Smooth muscle cell (in vitro differentiated cells): ENCODE data around the gene TNNT2. TPM values are rescaled to one million over a fixed set of nuclear protein-coding genes. Genes with fewer than 3 reads are reported as not detected.

Experiments used
- DNase-seq: peaks from one replicate; lab custom pipeline; 2025; ENCODE audit not compliant: unreplicated experiment; lab: John Stamatoyannopoulos, UW
- H2AFZ ChIP-seq: fragments of 200-600 bp; sonication (generic); 2 replicates; pipeline ENCODE4 v1.6.0; 2016; ENCODE audit warnings: antibody characterized with exemption, low read depth, mild to moderate bottlenecking
- H3F3A ChIP-seq: fragments of 200-600 bp; sonication (generic); 2 replicates; pipeline ENCODE4 v1.6.0; 2017; ENCODE audit warnings: antibody characterized with exemption, low read depth
- H3K27ac ChIP-seq: fragments of 200-600 bp; sonication (generic); 2 replicates; pipeline ENCODE4 v1.5.1; 2016; ENCODE audit warnings: low read depth, mild to moderate bottlenecking
- H3K27me3 ChIP-seq: fragments of 200-600 bp; sonication (generic); 2 replicates; pipeline ENCODE4 v1.6.1; 2016; ENCODE audit warnings: low read depth, mild to moderate bottlenecking
- H3K36me3 ChIP-seq: fragments of 200-600 bp; sonication (generic); 2 replicates; pipeline ENCODE4 v1.5.1; 2016; ENCODE audit warnings: low read depth
- H3K4me1 ChIP-seq: fragments of 200-600 bp; sonication (generic); 2 replicates; pipeline ENCODE4 v1.5.1; 2016; ENCODE audit warnings: low read depth
- H3K4me2 ChIP-seq: fragments of 200-600 bp; sonication (generic); 2 replicates; pipeline ENCODE4 v1.6.0; 2016; ENCODE audit warnings: mild to moderate bottlenecking
- H3K4me3 ChIP-seq: fragments of 200-600 bp; sonication (generic); 2 replicates; pipeline ENCODE4 v1.5.1; 2016; ENCODE audit warnings: mild to moderate bottlenecking
- H3K79me2 ChIP-seq: fragments of 200-600 bp; sonication (generic); 2 replicates; pipeline ENCODE4 v1.6.0; 2016; ENCODE audit warnings: low read depth, mild to moderate bottlenecking
- H3K9ac ChIP-seq: fragments of 200-600 bp; sonication (generic); 2 replicates; pipeline ENCODE4 v1.6.0; 2016; ENCODE audit warnings: low read depth
- H3K9me3 ChIP-seq: fragments of 200-600 bp; sonication (generic); replicated peaks from 2 replicates; pipeline ENCODE4 v1.5.1; 2016; ENCODE audit warnings: low read depth
- H4K20me1 ChIP-seq: fragments of 200-600 bp; sonication (generic); 2 replicates; pipeline ENCODE4 v1.6.0; 2016; ENCODE audit warnings: low read depth
- CTCF ChIP-seq: fragments of 200-600 bp; sonication (generic); IDR thresholded peaks from 2 replicates; pipeline ENCODE4 v1.5.1; 2017; ENCODE audit warnings: borderline replicate concordance, mild to moderate bottlenecking, antibody characterized with exemption; ENCODE audit not compliant: insufficient read depth, poor library complexity, severe bottlenecking
- WGBS: methylation state at CpG from one replicate; pipeline ENCODE4 v1.1.7; 2016; ENCODE audit warnings: low lambda C conversion rate; 5-methylcytosine and 5-hydroxymethylcytosine counted together
- polyA plus RNA-seq: library from polyadenylated mRNA; unstranded; fragments of >200 nt; fragmentation: Nextera tagmentation; extraction: Ambion mirVana; gene quantifications from 2 replicates; pipeline ENCODE4 v1.2.1, GENCODE V29; 2016
- total RNA-seq: library from RNA; depleted of rRNA; stranded (reverse); fragments of >200 nt; gene quantifications from 2 replicates; pipeline ENCODE4 v1.2.3, GENCODE V29; 2014

TNNT2 gene
- total and polyA plus RNA-seq, 2 experiments from 2014 or later: 4.4 to 6.5 TPM

- no peak overlapping the region for H3K4me3 ChIP-seq
- no peaks in the 10 kb centered on the region for H4K20me1 ChIP-seq
- H2AFZ ChIP-seq: peak overlapping the region; percentile 82
- no peak for DNase-seq
- no peak overlapping the region for H3K9ac ChIP-seq
- H3K4me1 ChIP-seq: peaks cover 10% of the 10 kb centered on the region
- H3K4me2 ChIP-seq: peak overlapping the region; percentile 63
- H3F3A ChIP-seq: no peaks in the 10 kb centered on the region
- no peaks in the 10 kb centered on the region for H3K79me2 ChIP-seq
- H3K9me3 ChIP-seq: no peaks in the 10 kb centered on the region
- no peak for TF ChIP-seq CTCF
- H3K27me3 ChIP-seq: no peaks in the 10 kb centered on the region
- 96% methylated on average over 4 of the region's 7 CpGs for WGBS
- H3K27ac ChIP-seq: peak overlapping the region; percentile 4
- no peaks in the 10 kb centered on the region for H3K36me3 ChIP-seq
Observed at GRCh38 chr1:201420608-201421002, 43.1 kb upstream of the TNNT2 start.

GRCh38 chr1:201419746-201420607 is 42.5 kb upstream of the TNNT2 start:
- 42% methylated on average over 12 of the region's 12 CpGs for WGBS
- DNase-seq: no peak
- H3K27me3 ChIP-seq: no peaks in the 10 kb centered on the region

GRCh38 chr1:201419256-201419655 is 41.8 kb upstream of the TNNT2 start:
- H2AFZ ChIP-seq: no peak overlapping the region
- peaks cover 10% of the 10 kb centered on the region for H3K4me1 ChIP-seq
- no peak overlapping the region for H3K9ac ChIP-seq
- no peaks in the 10 kb centered on the region for H3K27me3 ChIP-seq
- no peak overlapping the region for H3K27ac ChIP-seq
- no peaks in the 10 kb centered on the region for H3K79me2 ChIP-seq
- H3K9me3 ChIP-seq: no peaks in the 10 kb centered on the region
- WGBS: 84% methylated on average over 4 of the region's 4 CpGs
- H3K4me3 ChIP-seq: no peak overlapping the region
- H3F3A ChIP-seq: no peaks in the 10 kb centered on the region
- H3K36me3 ChIP-seq: no peaks in the 10 kb centered on the region
- no peak for DNase-seq
- no peak overlapping the region for H3K4me2 ChIP-seq
- no peaks in the 10 kb centered on the region for H4K20me1 ChIP-seq
- no peak for TF ChIP-seq CTCF

More at GRCh38 chr1:201419746-201420607, 42.5 kb upstream of the TNNT2 start:
- no peaks in the 10 kb centered on the region for H3K79me2 ChIP-seq
- no peak overlapping the region for H3K9ac ChIP-seq
- no peak for TF ChIP-seq CTCF
- no peaks in the 10 kb centered on the region for H3F3A ChIP-seq
- no peak overlapping the region for H3K27ac ChIP-seq
- no peaks in the 10 kb centered on the region for H3K36me3 ChIP-seq
- H4K20me1 ChIP-seq: no peaks in the 10 kb centered on the region
- peaks cover 10% of the 10 kb centered on the region for H3K4me1 ChIP-seq
- H3K4me3 ChIP-seq: no peak overlapping the region
- H3K4me2 ChIP-seq: peak overlapping the region; percentile 57
- H3K9me3 ChIP-seq: no peaks in the 10 kb centered on the region
- H2AFZ ChIP-seq: no peak overlapping the region

GRCh38 chr1:201418461-201418860 is 41.0 kb upstream of the TNNT2 start:
- no peak overlapping the region for H2AFZ ChIP-seq
- H3K79me2 ChIP-seq: no peaks in the 10 kb centered on the region
- no peak overlapping the region for H3K4me2 ChIP-seq
- no peaks in the 10 kb centered on the region for H3K27me3 ChIP-seq
- no peak for TF ChIP-seq CTCF
- peaks cover 10% of the 10 kb centered on the region for H3K4me1 ChIP-seq
- no peak overlapping the region for H3K9ac ChIP-seq
- no peak overlapping the region for H3K27ac ChIP-seq
- WGBS: 98% methylated on average over 3 of the region's 3 CpGs
- DNase-seq: no peak
- H3F3A ChIP-seq: no peaks in the 10 kb centered on the region
- H3K36me3 ChIP-seq: no peaks in the 10 kb centered on the region
- no peak overlapping the region for H3K4me3 ChIP-seq
- H3K9me3 ChIP-seq: no peaks in the 10 kb centered on the region
- no peaks in the 10 kb centered on the region for H4K20me1 ChIP-seq
